Stimulated activated effector memory CD8-positive, alpha-beta T cell treated with anti-CD3 and anti-CD28 coated beads, Interleukin-12 subunit alpha, Interleukin-12 subunit beta, amount 100 ng/mL, for 72 hours (primary cell): ENCODE measurements around the gene KCTD16.
A peak's percentile ranks its signal among the peaks of the same experiment; 100 is the strongest.

Experiments
- ATAC-seq: fragments of 150-1000 bp; cut with Tn5 transposase; 2 replicates; pipeline ENCODE4 v1.10.0; 2021
- DNase-seq, 2 donors: peaks; one replicate each; pipeline ENCODE4 v3.0.0; 2021 to 2022; ENCODE audit warnings: low spot score in 2 of 2
- H3K27ac Mint-ChIP-seq: one replicate; pipeline ENCODE4 v1.8.0; 2022; ENCODE audit warnings: mild to moderate bottlenecking, mixed read lengths
- H3K36me3 Mint-ChIP-seq: one replicate; pipeline ENCODE4 v1.8.0; 2022; ENCODE audit warnings: mild to moderate bottlenecking, mixed read lengths
- H3K4me1 Mint-ChIP-seq: one replicate; pipeline ENCODE4 v1.8.0; 2022; ENCODE audit warnings: mixed read lengths
- H3K4me3 Mint-ChIP-seq: one replicate; pipeline ENCODE4 v1.8.0; 2022; ENCODE audit warnings: mild to moderate bottlenecking, mixed read lengths
- H3K9me3 Mint-ChIP-seq: one replicate; pipeline ENCODE4 v1.8.0; 2022; ENCODE audit warnings: mixed read lengths

KCTD16 gene

GRCh38 chr5:144436007-144436406 is 265.3 kb downstream of the KCTD16 start:
- no peaks in the 10 kb centered on the region for H3K4me1 Mint-ChIP-seq
- no peak overlapping the region for H3K27ac Mint-ChIP-seq
- no peak overlapping the region for H3K4me3 Mint-ChIP-seq
- ATAC-seq, result no peak
- H3K9me3 Mint-ChIP-seq, result peaks cover 3% of the 10 kb centered on the region
- DNase-seq, result no peak
- H3K36me3 Mint-ChIP-seq, result no peaks in the 10 kb centered on the region

- no peaks in the 10 kb centered on the region for H3K36me3 Mint-ChIP-seq
- H3K4me1 Mint-ChIP-seq, result no peaks in the 10 kb centered on the region
- no peak for ATAC-seq
- no peak overlapping the region for H3K4me3 Mint-ChIP-seq
- H3K9me3 Mint-ChIP-seq, result peaks cover 12% of the 10 kb centered on the region
- no peak overlapping the region for H3K27ac Mint-ChIP-seq
- no peak for DNase-seq
These were observed 267.6 kb downstream of the KCTD16 start for GRCh38 chr5:144438237-144438636.

DNA sequence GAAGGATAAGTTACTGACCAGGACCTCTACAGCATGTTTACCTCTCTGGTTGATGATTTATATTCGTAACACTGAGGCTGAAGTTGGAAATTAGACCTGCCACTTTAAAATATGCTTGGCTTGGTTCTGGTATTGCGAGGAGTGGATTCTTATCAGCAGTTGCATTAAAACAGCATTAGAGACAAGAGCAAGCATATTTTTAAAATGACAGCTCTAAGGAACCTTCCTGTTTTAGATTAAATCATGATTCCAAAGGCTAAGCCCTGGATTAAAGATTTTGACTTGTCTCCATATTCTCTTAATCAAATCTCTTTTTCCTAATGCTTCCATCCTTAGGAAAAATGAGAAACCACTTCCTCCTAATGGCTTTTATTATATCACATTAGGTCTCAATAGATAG is 277.8 kb downstream of the KCTD16 start:
- Mint-ChIP-seq H3K27ac (no peak overlapping the region), H3K4me1 (no peaks in the 10 kb centered on the region), H3K36me3 (no peaks in the 10 kb centered on the region), H3K9me3 (peaks cover 14% of the 10 kb centered on the region), H3K4me3 (no peak overlapping the region)
- ATAC-seq (no peak), DNase-seq (no peak)

DNA sequence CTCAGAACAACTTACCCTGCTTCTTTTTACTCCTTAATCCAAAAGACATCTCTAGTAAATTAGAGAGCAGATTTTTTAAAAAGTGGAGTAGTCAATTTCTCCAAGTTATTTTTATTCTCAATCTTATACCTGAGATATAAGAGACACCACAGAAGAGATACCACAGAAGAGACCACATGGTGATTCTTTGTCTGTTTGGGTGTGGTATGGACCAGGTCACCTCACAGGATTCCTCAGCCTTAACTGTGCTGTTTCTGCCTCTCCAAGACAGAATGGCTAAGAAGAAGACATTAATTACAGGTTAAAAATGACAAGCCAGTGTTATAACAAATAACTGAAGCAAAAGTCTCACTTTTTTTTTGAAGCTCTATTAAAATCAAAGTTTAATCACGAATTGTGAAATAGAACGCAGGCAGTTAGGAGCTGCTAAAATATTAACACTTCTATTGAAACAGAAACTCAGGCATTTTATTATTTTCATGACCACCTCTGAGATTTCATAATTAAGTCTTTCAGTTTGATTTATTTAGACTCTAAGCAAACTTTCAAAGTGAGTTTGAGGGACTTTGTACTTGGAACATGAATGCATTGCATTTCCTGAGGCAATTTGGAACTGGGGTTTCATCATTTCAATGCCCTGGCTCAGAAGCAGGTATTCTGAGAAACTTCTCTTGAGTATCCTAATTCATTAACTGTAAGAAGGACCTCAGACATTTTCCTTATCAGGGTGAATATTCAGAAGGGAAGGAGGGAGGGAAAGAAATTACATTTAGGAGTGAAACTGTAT is 280.7 kb downstream of the KCTD16 start:
- H3K9me3 Mint-ChIP-seq, result peaks cover 14% of the 10 kb centered on the region
- ATAC-seq (no peak), DNase-seq (no peak)
- no peak overlapping the region for H3K4me3 Mint-ChIP-seq
- no peak overlapping the region for H3K27ac Mint-ChIP-seq
- H3K36me3 Mint-ChIP-seq, result no peaks in the 10 kb centered on the region
- no peaks in the 10 kb centered on the region for H3K4me1 Mint-ChIP-seq

DNA sequence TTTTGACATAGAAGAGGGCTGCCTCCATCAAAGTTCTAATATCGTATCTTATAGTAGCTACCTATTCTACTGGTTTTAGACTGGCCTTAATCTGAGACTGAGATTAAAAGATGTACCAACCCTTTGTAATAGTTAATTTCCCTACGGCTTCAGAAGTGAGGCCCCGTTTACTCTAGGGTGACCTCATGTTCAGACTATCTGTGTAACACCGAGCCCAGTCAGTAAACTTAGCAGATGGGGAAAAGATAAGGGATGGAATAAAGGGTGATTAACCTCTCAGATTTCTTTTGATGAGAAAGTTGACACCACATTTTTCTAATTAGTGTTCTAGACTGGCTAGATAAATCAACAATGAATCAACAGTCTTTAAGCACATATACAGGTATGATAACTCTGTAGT is 283.1 kb downstream of the KCTD16 start:
- Mint-ChIP-seq H3K9me3 (peaks cover 12% of the 10 kb centered on the region), H3K4me1 (no peaks in the 10 kb centered on the region), H3K36me3 (no peaks in the 10 kb centered on the region), H3K27ac (no peak overlapping the region), H3K4me3 (no peak overlapping the region)
- no peak for DNase-seq
- ATAC-seq, result no peak

GRCh38 chr5:144457160-144457559 is 286.5 kb downstream of the KCTD16 start:
- H3K36me3 Mint-ChIP-seq, result no peaks in the 10 kb centered on the region
- DNase-seq (no peak), ATAC-seq (no peak)
- H3K9me3 Mint-ChIP-seq, result peaks cover 21% of the 10 kb centered on the region
- no peak overlapping the region for H3K4me3 Mint-ChIP-seq
- no peak overlapping the region for H3K27ac Mint-ChIP-seq
- H3K4me1 Mint-ChIP-seq, result no peaks in the 10 kb centered on the region

- ATAC-seq (no peak), DNase-seq (no peak)
- H3K4me1 Mint-ChIP-seq, result no peaks in the 10 kb centered on the region
- H3K27ac Mint-ChIP-seq, result no peak overlapping the region
- no peak overlapping the region for H3K4me3 Mint-ChIP-seq
- no peaks in the 10 kb centered on the region for H3K36me3 Mint-ChIP-seq
- H3K9me3 Mint-ChIP-seq, result peaks cover 16% of the 10 kb centered on the region
These were observed 287.5 kb downstream of the KCTD16 start for GRCh38 chr5:144458216-144458615.

GRCh38 chr5:144460600-144460999 is 289.9 kb downstream of the KCTD16 start:
- no peak for ATAC-seq

DNA sequence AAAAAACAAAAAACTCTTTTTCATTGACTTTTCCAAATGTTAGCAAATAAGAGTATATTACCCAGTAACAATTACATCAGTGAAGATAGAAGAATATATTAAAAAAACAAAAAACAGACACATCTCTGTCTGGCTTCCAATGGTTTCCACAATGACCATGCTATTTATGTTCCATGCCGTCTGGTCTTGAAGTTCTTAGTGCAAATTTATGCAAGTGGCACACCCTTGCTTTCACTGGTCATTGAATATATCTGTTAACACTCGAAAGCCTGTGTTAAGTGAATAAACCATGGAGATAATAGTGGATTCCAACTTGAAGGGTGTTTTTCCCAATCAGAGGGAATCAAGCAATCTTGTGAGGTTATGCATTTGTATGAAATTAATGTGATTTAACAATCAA is 291.9 kb downstream of the KCTD16 start:
- no peaks in the 10 kb centered on the region for H3K36me3 Mint-ChIP-seq
- H3K4me1 Mint-ChIP-seq, result no peaks in the 10 kb centered on the region
- H3K27ac Mint-ChIP-seq, result no peak overlapping the region
- ATAC-seq, result no peak
- peaks cover 13% of the 10 kb centered on the region for H3K9me3 Mint-ChIP-seq
- no peak overlapping the region for H3K4me3 Mint-ChIP-seq
- no peak for DNase-seq

More at GRCh38 chr5:144460600-144460999, 289.9 kb downstream of the KCTD16 start:
- H3K27ac Mint-ChIP-seq, result no peak overlapping the region
- no peaks in the 10 kb centered on the region for H3K36me3 Mint-ChIP-seq
- no peak for DNase-seq
- H3K4me1 Mint-ChIP-seq, result no peaks in the 10 kb centered on the region
- H3K9me3 Mint-ChIP-seq, result peaks cover 18% of the 10 kb centered on the region
- H3K4me3 Mint-ChIP-seq, result no peak overlapping the region

DNA sequence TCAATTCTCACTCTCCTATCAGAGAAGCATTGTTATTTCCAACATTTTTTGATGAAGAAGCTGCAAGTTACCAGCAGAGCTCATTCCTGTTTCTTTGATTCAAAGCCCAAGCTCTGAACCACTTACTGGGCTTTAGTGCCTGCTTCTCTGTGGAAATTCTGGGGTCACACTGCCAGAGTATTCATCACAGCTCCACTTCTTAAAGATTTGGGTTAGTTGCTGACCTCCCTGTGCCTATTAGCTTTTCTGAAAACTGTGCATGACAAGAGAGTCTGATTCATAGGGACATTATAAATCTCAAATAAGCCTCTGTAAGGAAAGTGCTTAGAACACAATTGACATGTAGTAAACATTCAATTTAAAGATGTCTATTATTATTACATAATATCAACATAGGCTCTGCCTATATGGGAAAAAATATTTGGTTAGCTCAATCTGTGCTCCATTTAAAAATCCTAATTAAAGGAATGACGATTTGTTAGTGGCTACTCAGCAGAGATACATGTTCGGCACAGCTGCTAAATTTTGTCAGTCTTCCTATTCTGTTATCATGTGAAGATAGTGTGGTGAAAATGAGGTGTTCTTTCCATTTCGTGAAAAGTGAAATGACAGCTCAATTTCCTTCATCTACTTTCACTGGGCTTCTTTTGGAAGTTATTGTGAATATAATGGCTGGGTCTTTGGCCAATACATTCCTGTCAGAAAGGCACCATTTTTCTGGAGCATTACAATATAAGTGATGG is 293.0 kb downstream of the KCTD16 start:
- no peaks in the 10 kb centered on the region for H3K36me3 Mint-ChIP-seq
- peaks cover 17% of the 10 kb centered on the region for H3K9me3 Mint-ChIP-seq
- H3K4me1 Mint-ChIP-seq, result no peaks in the 10 kb centered on the region
- H3K27ac Mint-ChIP-seq, result no peak overlapping the region
- H3K4me3 Mint-ChIP-seq, result no peak overlapping the region
- no peak for DNase-seq
- no peak for ATAC-seq

- H3K4me3 Mint-ChIP-seq, result no peak overlapping the region
- H3K4me1 Mint-ChIP-seq, result no peaks in the 10 kb centered on the region
- no peaks in the 10 kb centered on the region for H3K36me3 Mint-ChIP-seq
- ATAC-seq (no peak), DNase-seq (no peak)
- H3K9me3 Mint-ChIP-seq, result peaks cover 17% of the 10 kb centered on the region
- no peak overlapping the region for H3K27ac Mint-ChIP-seq
These were observed 293.6 kb downstream of the KCTD16 start for GRCh38 chr5:144464306-144464705.

DNA sequence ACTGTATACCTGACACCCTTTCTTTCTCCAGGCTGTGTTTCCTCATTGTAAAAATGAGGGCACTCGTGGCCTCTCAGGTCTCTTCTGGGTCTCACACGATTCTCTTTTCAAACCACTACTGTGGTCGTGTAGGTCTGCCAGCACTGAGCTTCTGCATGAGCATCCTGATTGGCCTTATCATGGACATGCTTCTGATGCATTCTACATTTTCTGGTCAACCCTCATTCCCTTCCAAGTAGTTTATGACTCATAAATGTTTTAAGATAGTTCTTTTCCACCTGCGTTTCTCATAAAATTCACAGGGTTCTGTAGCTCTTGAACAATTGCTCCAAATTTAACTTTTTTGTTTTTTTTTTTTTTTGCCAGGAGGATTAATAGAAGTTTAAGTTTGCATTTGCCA is 294.8 kb downstream of the KCTD16 start:
- ATAC-seq, result no peak

GRCh38 chr5:144467792-144468191 is 297.1 kb downstream of the KCTD16 start:
- Mint-ChIP-seq H3K9me3 (peaks cover 6% of the 10 kb centered on the region), H3K4me3 (no peak overlapping the region), H3K36me3 (no peaks in the 10 kb centered on the region), H3K4me1 (no peaks in the 10 kb centered on the region), H3K27ac (no peak overlapping the region)
- ATAC-seq (peak; percentile 13), DNase-seq (no peak)

More for the DNA sequence above, 294.8 kb downstream of the KCTD16 start:
- H3K27ac Mint-ChIP-seq, result no peak overlapping the region
- no peak overlapping the region for H3K4me3 Mint-ChIP-seq
- no peak for DNase-seq
- no peaks in the 10 kb centered on the region for H3K4me1 Mint-ChIP-seq
- peaks cover 13% of the 10 kb centered on the region for H3K9me3 Mint-ChIP-seq
- H3K36me3 Mint-ChIP-seq, result no peaks in the 10 kb centered on the region

DNA sequence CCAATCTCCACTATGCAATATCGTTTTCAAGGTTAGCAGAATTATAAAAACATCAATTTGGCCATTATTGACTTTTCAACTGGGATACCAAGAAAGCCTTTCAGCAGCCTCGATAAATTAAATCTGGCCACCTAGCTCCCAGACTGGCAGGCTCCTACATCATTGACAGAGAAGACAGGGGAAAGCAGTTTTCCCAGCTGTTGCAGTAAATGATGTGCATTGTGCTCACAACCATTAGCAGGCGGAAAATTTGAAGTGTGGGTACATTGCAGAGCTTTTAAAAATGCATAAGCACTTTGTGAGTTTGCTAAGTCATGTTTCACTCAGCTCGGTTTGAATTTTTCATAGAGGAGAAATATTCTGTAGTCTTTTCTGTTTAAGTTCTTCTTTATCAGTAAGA is 297.9 kb downstream of the KCTD16 start:
- no peak for DNase-seq
- no peaks in the 10 kb centered on the region for H3K36me3 Mint-ChIP-seq
- no peaks in the 10 kb centered on the region for H3K4me1 Mint-ChIP-seq
- no peak overlapping the region for H3K4me3 Mint-ChIP-seq
- H3K9me3 Mint-ChIP-seq, result peaks cover 6% of the 10 kb centered on the region
- no peak for ATAC-seq
- no peak overlapping the region for H3K27ac Mint-ChIP-seq

GRCh38 chr5:144469106-144469505 is 298.4 kb downstream of the KCTD16 start:
- DNase-seq, result no peak
- Mint-ChIP-seq H3K36me3 (no peaks in the 10 kb centered on the region), H3K4me1 (no peaks in the 10 kb centered on the region), H3K27ac (no peak overlapping the region), H3K4me3 (no peak overlapping the region), H3K9me3 (peaks cover 6% of the 10 kb centered on the region)
- no peak for ATAC-seq

GRCh38 chr5:144472221-144472620 is 301.5 kb downstream of the KCTD16 start:
- ATAC-seq (no peak), DNase-seq (no peak)
- H3K27ac Mint-ChIP-seq, result no peak overlapping the region
- peaks cover 4% of the 10 kb centered on the region for H3K9me3 Mint-ChIP-seq
- no peak overlapping the region for H3K4me3 Mint-ChIP-seq
- no peaks in the 10 kb centered on the region for H3K4me1 Mint-ChIP-seq
- H3K36me3 Mint-ChIP-seq, result no peaks in the 10 kb centered on the region
